Measurements from ENCODE around the gene PDCD11.
"Not testable (repeated sequence)": the region's sequence is repeated elsewhere in the genome, so short reads cannot be mapped to it uniquely, and the experiment has no call there.

PDCD11 gene

DNA sequence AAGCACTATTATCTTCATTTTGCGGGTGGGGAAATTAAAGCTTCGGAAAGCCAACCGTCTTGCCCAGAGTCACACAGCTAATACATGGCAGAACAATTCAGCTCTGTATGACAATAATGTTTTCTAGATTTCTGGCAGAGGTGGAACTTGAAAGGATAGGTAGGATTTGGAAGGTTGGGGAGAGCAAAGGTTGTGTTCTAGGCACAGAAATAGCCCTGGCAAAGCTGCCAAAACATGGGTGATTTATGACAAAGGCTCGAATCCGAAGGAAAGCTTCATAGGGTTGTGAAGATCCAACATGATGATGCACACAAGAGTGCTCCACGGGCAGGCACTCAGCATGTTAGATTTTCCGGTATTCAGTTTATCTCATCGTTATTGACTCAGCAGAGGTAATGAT lies 19.2 kb downstream of the PDCD11 start:
- FAIRE-seq: no peak
- DNase-seq (ENCODE audit: low spot score): no peak

DNA sequence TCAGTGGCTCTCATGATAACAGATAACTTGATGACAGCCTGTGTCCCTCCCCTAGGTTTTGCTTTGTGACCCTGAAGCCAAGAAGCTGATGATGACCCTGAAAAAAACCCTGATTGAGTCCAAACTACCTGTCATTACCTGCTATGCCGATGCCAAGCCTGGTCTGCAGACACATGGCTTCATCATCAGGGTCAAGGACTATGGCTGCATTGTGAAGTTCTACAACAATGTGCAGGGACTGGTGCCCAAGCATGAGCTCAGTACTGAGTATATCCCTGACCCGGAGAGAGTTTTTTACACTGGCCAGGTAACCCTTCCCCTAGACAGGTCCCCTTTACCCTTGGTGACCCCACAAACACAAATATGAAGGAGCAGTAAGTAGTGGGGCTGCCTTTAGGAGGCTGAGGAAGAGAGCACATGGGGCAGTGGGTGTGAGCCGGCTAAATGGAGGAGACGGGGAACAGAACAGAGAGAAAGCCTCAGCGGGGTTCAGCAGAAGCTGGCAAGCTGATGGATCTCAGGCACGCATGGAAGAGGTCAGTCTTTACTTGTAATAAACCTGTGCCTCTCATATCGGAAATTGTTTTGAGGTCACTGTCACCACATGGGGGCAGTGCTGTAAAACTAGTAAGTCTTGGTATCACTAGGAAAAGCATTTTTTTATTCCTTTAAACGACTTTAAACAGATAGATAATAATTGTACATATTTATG lies 20.2 kb downstream of the PDCD11 start:
- DNase-seq (ENCODE audit: low spot score): peak; percentile 28
- FAIRE-seq: no peak

DNA sequence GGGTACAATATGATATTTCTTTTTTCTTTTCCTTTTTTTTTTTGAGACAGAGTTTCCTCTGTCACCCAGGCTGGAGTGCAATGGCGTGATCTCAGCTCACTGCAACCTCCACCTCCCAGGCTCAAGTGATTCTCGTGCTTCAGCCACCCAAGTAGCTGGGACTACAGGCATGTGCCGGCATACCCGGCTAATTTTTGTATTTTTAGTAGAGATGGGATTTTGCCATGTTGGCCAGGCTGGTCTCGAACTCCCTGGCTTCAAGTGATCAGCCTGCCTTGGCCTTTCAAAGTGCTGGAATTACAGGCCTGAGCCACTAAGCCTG lies 20.7 kb downstream of the PDCD11 start:
- not testable (repeated sequence) for FAIRE-seq; DNase-seq (ENCODE audit: low spot score)

DNA sequence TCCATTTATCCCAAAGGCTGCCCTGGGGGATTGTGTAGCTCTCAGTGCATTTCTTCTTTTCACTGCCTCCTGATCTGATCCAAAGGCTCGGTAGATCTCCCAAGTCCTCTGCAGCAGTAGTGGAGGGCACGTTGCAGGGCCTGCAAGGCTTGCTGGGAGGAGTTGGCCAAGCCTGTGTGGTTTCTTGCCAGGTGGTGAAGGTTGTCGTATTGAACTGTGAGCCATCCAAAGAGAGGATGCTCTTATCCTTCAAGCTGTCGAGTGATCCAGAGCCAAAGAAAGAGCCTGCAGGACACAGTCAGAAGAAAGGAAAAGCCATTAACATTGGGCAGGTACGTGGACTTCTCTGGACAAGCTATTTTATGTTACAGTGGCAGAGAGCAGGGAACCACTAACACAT lies 21.2 kb downstream of the PDCD11 start:
- no peak for FAIRE-seq
- no peak for DNase-seq (ENCODE audit: low spot score)

DNA sequence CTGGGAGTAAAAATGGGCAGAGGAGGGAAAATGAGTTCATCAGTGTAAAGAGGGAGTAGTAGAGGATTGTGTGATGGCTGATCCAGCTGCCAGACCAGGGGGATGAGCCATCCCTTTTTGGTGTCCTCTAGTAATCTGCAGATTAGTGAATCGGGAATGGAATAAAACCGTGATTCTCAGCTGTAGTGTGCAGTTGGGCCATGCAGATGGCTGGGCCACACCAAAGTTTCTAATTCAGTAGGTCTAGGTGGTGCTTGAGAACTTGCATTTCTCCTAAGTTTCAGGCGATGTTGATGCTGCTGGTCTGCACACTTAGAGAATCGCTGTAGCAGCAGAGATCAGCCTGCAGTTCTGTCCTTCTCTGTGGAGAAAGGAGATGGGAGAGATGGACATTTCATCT lies 22.7 kb downstream of the PDCD11 start:
- DNase-seq (ENCODE audit: low spot score): no peak
- FAIRE-seq: no peak

DNA sequence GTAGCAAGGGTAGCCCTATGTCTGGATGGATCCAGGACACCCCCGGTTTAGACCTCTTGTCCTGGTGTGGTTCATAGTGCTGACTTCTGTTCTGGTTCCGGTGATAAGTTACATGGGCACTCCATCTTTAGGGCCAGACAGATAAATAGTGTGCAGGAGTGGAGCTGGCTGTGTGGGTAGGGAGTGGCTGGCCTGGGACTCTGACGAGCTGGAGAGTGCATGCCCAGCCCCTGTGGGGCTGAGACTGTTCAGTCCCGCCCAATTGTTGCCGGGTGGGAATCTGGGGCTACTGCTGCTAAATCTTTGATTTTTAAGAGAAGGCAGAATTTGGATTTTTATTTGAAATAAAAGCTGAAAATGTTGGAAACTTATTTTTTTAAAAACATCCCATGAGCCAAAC lies 27.3 kb downstream of the PDCD11 start:
- FAIRE-seq: no peak
- DNase-seq (ENCODE audit: low spot score): no peak

DNA sequence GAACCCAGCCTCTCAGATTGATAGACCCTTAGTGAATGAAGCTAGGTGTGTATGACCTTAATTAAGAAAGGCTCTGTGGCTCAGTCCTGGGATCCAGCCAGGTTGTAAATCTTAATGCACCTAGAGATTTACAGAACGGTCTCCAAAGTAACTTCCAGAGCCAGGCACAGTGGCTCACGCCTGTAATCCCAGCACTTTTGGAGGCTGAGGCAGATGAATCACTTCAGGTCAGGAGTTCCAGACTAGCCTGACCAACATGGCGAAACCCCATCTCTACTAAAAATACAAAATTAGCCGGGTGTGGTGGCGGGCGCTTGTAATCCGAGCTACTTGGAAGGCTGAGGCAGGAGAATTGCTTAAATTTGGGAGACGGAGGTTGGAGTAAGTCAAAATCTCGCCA lies 31.4 kb downstream of the PDCD11 start:
- FAIRE-seq (no peak), DNase-seq (ENCODE audit: low spot score) (no peak)

DNA sequence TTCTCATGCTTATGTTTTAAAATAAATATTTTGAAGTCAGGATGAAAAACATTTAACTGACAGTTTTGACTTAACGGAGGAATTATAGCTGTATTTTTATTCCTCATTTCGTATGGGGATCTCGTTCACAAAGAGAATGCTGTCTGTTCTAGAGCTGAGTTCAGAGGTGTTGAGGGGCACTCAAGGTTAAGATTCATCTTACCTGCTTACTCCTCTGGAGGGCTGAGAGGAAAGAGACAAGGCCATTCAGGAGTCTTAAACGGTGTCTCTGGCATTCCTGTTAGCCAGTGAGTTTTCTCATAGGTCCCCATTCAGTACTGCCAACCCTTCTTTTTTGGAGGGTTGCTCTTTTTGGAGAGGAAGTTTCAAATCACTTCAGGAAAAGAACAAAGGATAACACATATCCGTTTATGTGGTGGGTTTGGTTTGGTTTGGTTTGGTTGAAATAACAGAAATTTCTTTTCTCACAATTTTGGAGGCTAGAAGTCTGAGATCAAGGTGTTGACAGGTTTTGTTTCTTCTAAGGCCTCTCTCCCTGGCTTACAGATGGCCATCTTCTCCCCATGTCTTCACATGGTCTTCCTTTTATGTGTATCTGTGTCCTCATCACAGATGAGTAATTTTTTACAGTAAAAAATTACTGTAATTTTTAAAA lies 32.7 kb downstream of the PDCD11 start:
- no peak for FAIRE-seq

DNA sequence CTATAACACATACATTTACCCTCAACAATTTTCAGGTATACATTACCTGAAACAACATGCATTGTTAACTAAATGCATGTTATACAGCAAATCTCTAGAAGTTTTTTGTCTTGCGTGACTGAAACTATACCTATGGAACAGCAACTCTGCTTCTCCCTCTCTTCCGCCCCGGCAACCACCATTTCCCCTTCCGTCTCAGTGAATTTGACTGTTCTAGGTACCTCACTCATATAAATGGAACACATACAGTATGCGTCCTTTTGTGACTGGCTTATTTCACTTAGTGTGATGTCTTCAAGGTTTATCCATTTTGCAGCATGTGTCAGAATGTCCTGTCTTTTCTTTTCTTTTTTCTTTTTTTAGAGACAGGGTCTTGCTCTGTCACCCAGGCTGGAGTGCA lies 33.2 kb downstream of the PDCD11 start:
- DNase-seq (ENCODE audit: low spot score) (no peak), FAIRE-seq (no peak)

More for the DNA sequence above, 32.7 kb downstream of the PDCD11 start:
- DNase-seq (ENCODE audit: low spot score): no peak

DNA sequence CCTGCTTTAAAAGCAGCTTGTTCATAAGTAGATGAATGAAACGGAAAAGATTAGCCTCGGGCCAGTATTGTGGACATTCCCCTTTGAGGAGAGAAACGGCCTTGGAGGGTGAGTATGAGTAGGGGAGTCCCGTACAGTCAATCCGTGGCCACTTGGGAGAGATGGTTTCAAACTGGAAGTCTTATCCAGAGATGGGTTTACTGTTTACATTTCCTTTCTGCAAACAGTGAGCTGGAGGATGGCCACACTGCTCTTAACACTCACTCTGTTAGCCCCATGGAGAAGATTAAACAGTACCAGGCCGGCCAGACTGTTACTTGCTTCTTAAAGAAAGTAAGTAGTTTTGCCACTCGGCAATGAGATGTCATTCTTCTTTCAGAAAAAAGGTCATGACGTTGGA lies 35.5 kb downstream of the PDCD11 start:
- no peak for FAIRE-seq
- DNase-seq (ENCODE audit: low spot score): no peak

DNA sequence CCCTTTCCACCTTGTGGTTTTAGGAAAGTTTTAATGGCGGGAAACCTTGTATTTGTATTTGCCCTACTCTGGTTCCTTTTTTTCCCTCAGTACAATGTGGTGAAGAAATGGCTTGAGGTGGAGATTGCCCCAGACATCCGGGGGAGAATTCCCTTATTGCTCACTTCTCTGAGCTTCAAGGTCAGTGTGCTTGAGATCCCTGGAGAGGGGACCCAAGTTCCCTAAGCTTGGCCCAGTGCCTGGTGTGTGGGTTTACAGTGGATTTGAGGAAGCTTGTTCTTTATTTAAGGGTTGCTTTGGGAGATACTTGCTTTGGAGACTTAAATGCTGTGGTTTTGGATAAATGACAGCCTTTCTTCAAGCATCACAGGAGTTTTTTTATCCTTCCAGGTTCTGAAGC lies 37.4 kb downstream of the PDCD11 start:
- DNase-seq (ENCODE audit: low spot score) (no peak), FAIRE-seq (no peak)

DNA sequence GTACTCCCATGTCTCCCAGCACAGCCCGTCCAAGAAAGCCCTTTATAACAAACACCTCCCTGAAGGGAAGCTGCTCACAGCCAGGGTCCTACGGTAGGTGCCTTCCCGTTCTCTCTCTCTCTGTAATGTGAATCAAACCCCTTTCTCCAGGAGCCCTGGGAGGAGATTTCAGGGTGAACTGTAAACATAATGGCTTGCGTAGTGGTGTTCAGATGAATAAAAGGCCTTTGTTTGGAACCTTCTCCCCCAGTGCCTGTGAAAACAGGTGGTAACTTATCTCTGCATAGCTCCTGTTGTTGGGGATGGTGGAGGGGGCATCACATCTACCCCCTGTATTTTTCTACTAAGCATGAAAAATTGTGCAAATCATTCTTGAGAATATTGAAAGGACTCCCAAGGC lies 43.4 kb downstream of the PDCD11 start:
- no peak for DNase-seq (ENCODE audit: low spot score)
- no peak for FAIRE-seq

DNA sequence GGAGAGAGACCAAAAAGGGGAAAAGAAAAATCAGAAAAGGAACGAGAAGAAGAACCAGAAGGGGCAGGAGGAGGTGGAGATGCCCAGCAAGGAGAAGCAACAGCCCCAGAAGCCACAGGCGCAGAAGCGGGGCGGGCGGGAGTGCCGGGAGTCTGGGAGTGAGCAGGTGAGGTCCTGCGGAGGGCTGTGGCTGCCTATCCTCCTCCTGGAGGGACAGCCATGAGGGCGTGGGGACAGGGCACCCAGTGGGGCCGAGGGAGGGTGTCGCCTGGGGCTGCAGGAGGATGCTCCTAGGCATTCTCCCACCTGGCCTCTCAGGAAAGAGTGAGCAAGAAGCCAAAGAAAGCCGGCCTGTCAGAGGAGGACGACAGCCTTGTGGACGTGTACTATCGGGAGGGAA lies 44.0 kb downstream of the PDCD11 start:
- DNase-seq (ENCODE audit: low spot score): no peak
- FAIRE-seq: no peak

DNA sequence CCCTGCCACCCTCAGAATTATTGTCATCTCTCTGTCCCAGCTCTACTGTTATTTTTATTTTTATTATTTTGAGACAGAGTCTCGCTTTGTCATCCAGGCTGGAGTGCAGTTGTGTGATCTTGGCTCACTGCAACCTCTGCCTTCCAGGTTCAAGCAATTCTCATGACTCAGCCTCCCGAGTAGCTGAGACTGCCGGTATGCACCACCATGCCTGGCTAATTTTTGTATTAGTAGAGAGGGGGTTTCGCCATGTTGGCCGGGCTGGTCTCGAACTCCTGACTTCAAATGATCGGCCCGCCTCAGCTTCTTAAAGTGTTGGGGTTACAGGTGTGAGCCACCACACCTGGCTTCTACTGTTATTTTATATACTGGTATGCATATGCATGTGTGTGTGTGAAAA lies 44.8 kb downstream of the PDCD11 start:
- FAIRE-seq (no peak), DNase-seq (ENCODE audit: low spot score) (no peak)

DNA sequence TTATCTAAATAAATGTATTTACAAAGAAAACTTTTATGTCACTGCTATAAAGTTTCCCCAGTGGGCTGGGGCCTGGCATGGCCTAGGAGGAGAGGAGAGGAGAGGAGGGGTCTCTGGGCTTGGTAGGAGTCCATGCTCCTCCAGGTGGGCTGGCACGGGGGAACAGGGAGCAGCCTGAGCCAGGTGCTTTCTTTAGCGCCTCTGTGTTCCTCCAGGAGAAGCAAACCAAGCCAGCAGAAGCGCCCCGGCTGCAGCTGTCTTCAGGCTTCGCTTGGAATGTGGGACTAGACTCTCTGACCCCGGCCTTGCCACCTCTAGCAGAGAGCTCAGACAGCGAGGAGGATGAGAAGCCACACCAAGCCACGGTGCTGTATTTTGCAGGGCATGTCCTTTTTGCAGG lies 45.2 kb downstream of the PDCD11 start:
- FAIRE-seq: no peak

DNA sequence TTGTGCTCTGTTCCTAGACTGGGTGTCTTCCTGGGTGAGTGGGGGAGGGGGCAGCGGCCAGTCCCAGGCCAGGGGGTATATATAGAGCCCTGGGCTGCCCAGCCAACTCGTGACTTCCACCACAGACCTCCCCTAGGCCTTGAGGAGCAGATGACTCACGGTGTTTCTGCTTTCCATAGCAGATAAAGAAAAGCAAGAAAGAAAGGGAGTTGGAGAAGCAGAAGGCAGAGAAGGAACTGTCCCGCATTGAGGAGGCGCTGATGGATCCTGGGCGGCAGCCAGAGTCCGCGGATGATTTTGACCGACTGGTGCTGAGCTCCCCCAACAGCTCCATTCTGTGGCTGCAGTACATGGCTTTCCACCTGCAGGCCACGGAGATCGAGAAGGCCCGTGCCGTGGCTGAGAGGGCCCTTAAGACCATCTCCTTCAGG lies 45.6 kb downstream of the PDCD11 start:
- DNase-seq (ENCODE audit: low spot score) (no peak), FAIRE-seq (no peak)

More for the DNA sequence above, 45.2 kb downstream of the PDCD11 start:
- DNase-seq (ENCODE audit: low spot score): no peak

DNA sequence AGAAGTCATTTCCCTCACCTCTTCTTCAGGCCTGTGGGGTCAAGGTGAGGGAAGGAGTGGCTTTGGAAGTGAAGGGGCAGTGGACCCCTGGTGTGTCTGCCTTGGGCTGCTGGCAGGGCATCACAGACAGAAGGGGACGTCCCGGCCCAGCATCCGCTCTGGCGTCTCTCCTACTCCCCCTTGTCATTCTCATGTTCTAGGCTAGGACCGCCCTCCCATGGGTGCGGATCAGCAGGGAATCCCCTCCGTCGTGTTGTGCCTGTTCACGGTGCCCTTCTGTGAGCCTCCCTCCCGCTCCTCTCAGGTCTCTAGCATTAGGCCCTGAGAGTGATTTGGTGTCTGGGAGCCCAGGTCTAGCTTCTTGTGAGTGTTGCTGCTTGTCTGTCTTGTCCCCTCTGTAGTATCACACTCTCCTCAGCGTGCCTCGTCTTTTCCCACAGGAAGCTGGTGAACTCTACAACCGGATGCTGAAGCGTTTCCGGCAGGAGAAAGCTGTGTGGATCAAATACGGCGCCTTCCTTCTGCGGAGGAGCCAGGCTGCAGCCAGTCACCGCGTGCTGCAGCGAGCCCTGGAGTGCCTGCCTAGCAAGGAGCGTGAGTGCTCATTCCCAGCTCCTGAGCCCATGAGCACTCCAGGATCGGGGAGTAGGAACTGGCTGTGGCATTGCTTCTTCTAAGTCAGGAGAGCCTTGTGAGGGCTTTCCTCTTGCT lies 47.2 kb downstream of the PDCD11 start:
- FAIRE-seq: no peak

DNA sequence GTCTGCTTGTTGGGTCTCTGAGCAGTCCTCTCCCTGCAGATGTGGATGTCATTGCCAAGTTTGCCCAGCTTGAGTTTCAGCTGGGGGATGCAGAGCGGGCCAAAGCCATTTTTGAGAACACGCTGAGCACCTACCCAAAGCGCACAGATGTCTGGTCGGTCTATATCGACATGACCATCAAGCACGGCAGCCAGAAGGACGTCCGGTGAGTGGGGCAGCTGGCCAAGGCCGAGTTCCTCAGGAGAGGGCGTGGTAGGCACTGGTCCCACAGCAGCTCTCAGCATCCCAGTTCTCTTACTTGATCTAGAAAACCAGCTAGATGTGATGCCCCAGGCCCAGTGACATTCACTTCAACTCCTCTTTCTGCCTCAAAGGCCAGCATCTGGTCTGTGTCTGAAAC lies 48.1 kb downstream of the PDCD11 start:
- no peak for DNase-seq (ENCODE audit: low spot score)
- FAIRE-seq: no peak

More for the DNA sequence above, 47.2 kb downstream of the PDCD11 start:
- no peak for DNase-seq (ENCODE audit: low spot score)

DNA sequence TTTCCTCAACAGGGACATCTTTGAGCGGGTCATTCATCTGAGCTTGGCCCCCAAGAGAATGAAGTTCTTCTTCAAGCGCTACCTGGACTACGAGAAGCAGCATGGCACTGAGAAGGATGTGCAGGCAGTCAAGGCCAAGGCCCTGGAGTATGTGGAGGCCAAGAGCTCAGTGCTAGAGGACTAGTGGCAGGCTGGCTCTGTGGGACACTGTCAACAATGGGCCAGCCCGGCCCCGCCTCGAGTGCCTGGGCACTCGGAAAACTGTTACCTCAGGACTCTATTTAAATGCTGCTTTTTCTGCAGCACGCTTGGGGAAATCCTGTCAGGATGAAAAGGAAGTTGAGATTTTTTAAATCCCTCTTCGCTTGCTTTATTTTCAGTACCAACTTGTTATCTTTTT lies 48.9 kb downstream of the PDCD11 start:
- DNase-seq (ENCODE audit: low spot score): no peak
- FAIRE-seq: no peak

DNA sequence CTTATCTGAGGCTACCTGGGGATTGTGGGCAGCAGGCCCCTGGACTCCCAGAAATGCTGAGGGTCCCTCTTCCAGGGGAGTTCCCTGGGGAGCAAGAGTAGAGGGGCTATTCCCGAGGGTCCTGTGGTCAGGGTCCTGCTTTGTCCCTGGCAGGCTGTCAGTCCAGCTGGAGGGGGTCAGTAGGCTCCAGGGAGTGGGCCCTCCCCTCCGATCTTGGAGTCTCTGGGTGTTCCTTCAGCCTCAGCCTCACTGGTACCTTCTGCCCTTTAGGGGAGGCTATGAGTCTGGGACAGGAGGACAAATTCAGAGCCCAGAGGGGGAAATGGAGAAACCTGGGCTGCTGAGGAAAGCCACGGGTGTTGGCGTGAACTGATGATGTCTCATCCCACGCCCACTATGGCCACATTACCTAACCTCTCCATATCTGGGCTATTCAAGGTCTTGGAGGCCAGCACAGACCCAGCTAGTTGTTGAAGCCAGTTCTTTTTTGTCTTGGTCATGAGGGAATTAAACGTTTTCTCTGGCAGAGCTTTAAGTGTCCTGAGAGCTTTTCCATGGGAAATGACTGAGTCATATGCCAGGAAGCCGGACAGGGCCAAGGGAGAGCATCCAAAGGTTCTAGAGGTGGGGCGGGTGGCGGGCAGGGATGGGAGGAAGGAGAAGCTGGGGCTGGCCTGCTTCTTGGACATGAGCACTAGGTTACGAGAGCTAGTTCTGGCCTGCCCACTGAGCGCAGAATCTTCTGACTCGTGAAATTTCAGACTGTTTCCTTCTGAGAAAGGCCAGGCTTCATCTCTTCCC lies 49.5 kb downstream of the PDCD11 start:
- no peak for FAIRE-seq
- no peak for DNase-seq (ENCODE audit: low spot score)

DNA sequence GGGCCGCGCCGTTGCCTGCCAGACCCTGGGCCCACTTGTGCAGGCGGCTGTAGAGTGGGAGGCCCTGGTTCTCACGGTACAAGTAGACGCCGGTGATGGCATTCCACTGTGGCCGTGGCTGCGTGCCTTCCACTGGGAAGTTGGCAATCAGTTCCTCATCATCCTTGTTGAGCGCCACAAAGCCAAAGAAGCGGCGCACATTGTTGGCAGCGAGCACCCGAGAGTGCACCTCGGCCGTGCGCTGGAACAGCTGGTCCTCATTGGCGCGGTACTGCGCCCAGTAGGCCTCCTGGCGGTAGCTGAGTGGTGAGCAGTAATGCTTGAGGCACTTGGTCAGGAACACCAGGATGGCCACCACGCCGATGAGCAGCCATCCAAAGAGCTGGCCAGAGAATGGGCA lies 50.8 kb downstream of the PDCD11 start:
- DNase-seq (ENCODE audit: low spot score) (no peak), FAIRE-seq (no peak)

DNA sequence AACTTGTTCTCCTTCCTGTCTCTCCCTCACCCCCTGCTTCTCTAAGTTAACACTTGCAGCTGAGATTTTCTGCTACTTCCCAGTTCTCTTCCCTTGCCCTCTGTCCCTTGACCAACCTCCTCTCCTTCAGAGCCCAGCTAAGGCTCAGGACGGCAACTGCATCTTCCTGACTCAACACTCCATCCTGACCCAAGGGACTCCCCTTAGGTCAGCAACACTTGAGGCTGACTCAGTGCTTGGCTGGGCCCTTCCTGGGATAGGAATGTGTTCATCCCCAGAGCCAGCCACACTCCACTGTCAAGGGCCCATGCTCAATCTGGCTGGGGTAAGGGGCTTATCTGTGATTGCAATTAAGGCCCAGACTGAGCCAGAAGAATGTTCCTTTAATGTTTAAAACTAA lies 52.3 kb downstream of the PDCD11 start:
- DNase-seq (ENCODE audit: low spot score) (peak; percentile 61), FAIRE-seq (no peak)

Measured in RCC 7860 (cell line).